Fibroblast of skin of abdomen (primary cell): ENCODE measurements around the gene AAK1.
"Not testable (repeated sequence)": the region's sequence is repeated elsewhere in the genome, so short reads cannot be mapped to it uniquely, and the experiment has no call there.

Experiments
- DNase-seq: peaks from one replicate; pipeline ENCODE4 v3.0.0-alpha.2; 2013

The AAK1 gene

DNA sequence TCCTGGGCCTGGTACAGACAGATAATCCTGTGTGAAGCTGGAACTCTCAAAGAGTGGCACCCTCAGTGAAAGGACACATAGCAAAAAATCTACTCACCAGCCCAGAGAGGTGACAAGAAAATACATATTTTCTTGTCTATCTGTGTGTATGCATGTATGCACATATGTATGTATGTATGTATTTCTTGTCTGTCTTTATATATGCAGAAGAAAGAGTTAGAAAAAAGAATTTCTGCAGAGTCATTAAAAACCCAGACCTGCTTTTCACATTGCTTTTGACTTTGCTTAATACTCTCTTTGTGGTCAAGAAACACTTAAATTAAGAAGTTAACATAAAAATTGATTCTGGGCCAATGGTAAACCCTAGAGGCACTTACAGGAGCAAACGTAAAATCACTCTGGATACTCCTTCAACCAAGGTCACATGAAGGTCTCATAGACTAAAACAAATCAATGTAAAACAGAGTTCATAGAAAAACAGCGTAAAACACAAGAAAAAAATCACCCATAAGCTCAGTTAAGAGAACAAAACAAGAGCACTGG is 16.5 kb upstream of the AAK1 start:
- no peak for DNase-seq

DNA sequence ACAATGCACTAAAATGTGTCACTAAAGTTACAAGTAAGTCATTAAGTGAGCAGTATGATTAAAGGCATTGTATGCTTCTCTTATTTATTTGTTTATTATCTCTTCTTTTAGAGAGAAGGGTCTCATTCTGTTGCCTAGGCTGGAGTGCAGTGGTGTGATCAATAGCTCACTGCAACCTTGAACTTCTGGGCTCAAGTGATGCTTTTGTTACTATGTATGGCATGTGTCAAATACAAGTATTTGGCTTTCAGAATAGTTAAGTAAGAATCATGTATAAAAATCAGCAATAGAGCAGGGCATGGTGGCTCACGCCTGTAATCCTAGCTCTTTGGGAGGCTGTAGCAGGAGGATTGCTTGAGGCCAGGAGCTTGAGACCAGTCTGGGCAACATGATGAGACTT is 15.8 kb upstream of the AAK1 start:
- DNase-seq: no peak

DNA sequence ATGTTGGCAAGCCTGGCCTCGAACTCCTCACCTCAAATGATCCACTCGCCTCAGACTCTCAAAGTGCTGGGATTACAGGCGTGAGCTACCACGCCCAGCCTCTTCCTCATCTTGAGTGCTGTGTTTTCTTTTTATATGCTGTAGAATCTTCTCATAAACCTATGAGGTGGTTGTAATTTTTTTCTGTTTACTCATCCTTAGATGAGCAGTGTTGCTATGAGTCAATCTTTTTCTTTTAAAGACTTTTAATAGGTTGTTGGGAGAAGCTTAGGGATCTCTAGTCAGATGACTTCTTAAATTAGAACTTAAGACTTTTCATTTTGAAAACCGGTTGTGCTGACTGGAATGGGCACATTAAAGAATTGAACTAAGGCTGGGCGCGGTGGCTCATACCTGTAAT is 8.7 kb upstream of the AAK1 start:
- DNase-seq: peak; percentile 84

DNA sequence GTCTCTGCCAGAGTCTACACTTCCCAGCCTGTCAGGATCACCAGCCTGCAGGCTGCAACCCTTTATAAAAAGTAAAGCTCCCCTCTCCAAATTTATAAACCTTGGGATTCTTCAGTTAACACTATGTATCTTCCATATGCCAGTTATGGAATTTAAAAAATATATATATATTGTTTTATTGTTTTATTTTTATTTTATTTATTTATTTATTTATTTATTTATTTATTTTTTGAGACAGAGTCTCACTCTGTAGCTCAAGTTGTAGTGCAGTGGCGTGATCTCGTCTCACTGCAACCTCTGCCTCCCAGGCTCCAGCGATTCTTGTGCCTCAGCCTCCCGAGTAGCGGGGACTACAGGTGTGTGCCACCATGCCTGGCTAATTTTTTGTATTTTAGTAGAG is 3.7 kb upstream of the AAK1 start:
- DNase-seq: not testable (repeated sequence)

DNA sequence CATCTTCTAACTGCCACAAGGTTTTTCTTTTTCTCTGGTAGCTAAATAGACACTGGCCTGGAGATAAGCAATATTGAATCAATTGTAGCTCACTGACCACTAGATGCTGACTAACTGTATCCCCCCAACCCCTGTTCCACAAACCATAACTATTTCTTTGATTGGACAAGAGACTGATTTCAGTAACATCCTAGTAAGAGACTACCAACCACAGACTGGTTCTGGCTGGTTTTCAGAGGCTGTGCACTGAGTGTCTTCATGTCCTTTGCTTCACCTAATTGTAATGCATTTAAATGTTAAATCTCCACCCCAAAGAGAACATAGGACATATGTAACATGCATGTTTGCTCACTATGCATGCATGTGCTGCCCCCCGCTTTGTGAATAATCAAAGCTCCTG is 3.2 kb upstream of the AAK1 start:
- no peak for DNase-seq

DNA sequence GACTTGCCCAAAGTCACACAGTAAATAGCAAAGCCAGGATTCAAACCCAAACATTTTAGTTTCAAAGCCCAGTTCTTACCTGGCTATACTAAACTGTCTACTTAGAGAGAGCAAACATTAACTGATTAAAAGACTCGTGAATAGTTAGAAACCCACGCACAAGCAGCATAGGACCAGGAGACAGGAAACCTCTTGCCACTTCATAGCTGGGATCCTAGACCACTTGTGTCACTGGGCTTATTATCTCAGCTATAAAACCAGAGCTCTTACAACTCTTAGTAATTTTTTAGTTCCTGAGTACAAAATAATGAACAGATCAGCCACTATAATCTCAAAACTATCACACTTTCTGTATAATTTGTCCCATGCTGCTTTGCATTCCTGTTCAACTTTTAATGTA is 2.4 kb upstream of the AAK1 start:
- no peak for DNase-seq

DNA sequence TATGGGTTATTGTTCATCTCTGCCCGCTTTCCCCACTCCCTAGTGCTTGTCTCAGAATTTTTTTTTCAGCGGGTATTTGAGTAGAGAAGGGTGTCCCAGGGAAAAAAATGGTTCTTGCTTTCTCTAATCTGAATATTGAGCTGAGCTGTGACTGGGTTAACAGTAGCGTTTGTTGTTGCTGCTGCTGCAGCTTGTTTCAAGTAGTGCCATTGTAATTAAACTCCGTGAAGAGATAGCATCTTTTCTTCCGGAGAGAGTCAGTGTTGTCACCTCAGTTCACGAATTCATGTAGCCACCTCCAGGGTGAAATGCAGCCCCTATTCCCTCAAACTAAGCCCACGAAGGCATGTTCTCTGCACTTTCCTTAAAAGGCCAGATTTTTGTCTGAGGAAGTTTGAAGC is 1.5 kb upstream of the AAK1 start:
- peak; percentile 16 for DNase-seq

DNA sequence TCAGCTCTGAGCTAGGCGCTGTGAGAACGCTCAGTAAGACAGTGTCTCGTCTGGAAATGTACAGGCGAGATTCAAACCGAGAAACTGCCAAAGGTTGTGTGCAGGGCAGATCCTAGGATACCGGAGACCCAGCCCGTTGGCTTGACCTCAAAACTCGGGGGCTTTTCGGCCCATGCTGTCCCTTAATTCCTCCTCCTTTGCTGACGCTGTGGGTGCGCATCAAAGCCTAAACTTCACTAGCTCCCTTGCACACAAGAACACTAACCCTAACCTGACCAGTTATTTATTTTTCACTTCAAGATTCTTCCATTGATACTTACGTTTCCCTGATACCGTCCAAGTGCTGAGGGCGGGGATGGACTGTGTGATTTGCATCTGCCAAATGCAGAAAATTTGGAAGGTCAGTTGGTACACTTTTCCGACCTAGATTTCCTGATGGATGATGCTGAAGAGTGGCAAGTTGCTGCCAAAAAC is 1.0 kb upstream of the AAK1 start:
- DNase-seq: no peak

DNA sequence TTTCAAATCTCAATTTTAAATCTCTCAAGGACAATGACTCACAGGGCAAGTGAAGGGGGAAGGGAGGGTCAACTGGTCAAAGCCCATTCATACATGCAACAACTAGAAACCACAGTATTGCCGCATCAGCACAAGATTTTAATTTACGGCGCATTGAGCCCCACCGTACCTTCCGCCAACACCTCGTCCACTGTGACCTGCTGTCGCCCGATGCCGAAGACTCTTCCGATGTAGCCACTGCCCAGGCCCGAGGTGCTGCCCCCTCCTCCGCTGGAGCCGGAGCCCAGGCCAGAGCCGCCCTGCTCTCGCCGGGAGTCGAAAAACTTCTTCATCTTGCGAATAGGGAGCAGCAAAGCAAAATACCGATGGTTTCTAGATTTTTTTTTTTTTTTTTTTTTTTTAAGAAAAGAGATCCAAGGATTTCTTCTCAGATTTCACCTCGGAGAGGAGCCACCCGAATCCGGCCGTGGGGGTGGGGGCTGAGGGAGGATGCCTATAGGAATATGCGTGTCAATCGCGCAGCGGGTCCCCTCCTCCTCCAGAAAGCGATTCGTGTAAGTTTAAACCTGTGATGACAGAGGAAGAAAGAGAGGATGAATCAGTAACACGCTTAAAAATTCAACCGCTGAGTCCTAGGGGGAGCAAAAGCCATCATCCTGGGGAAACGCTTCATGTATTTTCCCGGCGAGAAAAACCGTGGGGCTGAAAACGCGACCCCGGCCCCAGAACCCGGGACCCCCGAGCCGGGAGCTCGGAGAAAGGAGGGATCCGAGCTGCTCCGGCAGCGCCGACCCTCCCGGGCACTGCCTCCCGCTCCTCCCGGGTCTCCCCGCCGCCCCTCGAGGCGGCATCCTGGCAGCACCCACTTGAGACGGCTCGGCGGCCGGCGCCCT is 584 bp downstream of the AAK1 start:
- peak; percentile 91 for DNase-seq

DNA sequence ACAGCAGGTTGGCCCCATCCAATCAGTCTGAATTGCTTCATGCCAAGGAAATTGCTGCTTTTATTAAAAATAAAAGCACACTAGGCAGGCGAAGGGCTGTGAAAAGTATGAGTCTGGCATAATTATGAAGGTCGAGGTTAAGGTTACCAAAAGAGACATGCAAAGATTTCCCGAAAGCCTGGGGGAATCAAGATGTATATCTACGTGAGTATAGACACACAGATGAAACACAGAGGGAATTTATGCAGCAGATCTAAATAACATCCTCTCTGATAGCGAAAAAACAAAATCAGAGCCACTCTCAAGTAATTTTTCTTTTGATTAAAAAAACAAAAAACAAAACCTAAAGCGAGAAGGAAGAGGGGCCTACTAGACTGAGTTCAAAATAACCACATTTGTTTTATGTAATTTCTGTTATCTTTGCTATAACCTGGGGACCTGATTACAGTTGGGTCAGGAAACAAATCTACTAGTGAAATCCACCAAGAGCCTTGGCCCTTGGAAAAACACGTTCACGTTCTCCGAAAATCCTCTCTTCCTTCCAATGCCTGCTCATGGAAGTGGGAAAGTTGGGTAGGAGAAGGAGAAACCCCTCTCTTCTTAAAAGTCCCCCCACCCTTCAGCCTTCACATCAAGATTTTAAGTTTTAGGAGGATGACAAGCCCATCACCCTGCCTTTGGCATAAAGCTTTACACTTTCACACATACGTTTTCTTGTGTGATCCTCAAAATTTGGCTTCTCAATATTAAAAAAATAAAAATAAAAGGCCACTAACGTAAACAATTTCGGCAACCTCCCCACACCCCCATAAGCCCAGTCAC is 1.4 kb downstream of the AAK1 start:
- no peak for DNase-seq

DNA sequence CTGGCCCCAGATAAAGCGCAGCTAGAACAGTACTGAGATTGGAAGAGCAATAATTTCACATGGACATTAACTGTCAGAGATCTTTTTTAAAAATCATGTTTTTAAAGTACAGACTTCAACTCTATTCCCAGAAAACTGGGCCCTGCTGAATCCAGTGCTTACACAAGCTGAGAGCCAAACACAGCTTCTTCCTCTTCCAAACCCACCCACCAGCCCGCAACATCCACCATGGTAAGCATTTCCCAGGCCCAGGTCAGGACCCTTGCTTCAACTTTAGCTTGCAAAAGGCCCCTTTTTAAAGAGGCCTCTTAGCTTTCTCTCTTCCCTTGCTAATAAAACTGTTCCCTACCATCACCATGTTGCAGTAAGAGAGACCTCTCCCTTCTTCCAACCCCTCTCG is 2.1 kb downstream of the AAK1 start:
- no peak for DNase-seq

DNA sequence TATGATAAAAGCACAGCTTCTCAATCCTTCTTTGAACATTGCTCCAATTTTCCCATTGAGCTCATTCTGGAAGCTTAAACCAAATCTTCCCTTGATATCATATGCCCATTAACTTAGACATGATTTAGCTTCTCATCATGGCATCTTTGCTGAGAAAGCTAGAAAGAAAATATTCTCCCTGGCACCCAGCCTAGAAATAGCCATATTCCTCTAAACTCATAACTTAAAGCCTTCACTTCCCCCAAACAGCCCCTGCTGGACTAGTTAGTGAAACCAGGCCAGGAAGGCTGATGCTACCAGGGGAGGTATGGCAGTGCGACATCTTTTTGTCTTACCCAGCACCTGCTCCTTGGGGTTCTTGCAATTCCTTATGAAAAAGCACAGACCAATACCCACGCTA is 4.3 kb downstream of the AAK1 start:
- peak; percentile 42 for DNase-seq

DNA sequence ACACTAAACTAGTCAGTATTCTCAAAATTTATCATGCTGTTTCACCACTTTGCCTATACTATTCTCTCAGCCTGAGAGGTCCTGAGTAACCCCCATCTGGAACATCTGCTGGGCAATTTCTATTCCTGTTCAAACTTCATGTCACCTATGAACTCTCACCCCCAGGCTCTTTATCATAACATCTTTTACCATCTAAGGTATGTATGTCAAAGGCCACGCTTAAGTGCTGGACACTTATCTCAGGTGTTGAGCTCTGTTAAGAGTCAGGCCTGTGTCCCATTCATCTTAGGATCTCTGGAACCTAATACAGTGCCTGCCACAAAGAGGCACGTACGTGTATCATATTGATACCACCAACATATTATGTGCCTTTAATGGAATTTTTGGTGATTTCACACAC is 4.9 kb downstream of the AAK1 start:
- no peak for DNase-seq

DNA sequence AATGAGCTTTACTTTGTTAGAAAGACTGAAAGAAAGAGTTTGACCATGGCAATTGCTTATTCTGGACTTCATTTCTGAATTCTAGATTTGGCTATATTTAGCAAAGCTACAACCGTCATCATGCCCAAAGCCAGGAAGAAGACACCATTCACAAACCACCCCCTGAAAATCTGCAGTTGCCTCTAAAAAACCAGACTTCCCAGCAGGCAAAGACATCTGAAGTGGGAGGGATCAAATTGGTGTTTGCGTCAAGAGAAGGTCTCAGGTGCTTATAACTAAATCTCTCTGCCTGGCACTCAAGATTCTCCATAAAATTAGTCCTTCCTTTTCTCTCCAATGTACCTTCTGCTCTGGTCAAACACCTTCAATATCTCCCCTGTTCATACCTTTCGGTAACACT is 5.6 kb downstream of the AAK1 start:
- DNase-seq: no peak

DNA sequence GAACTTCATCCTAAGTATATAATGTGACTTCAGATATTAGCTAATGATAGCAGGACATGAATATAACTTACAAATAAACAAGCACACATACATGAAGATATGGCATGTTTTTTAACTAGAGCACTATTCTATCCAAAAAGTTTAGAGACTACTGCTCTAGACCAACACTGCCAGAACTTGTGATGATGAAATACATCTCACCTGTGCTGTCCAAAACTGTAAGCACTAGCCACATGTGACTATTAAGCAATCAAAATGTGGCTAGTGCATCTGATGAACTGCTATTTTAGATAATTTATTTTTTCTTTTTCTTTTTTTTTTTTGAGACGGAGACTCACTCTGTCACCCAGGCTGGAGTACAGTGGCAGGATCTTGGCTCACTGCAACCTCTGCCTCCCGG is 7.1 kb downstream of the AAK1 start:
- no peak for DNase-seq

DNA sequence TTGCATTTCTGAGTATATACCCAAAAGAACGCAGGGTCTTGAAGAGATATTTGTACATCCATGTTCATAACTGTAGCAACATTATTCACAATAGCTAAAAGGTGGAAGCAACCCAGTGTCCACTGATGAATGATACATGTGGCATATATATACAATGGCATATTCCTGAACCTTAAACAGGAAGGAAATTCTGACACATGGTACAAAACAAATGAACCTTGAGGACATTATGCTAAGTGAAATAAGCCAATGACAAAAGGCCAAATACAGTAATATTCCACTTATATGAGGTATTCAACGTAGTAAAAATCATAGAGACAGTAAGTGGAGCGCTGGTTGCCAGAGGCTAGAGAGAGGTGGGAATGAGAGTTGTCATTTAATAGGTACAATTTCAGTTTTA is 8.1 kb downstream of the AAK1 start:
- DNase-seq: no peak

DNA sequence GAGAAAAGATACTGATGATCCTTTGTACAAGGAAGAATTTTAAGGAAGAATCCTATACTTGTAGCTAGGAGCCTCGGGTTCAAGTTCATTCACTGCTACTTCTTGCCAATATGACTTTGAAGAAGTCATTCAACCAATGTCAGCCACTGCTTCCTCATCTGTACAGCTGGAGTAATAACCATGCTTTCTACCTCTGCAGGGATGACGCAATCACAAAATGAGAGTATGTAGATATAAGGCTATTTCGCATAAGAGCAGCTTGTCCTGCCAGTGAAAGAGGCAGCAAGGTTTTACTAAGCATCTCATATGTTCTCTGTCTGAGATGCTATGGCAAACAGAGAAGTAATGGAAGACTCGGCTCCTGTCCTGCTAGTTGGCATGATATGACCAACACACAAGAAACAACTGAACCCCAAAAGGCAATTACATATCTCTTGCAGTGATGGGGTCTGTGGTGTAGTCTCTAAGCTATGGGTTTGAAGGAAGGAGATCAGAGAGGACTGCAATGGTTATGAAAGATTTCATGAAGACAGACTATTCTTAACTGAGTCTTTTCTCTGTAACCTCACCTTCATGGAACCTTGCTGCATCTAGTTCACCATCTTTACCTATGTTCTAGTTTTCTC is 9.2 kb downstream of the AAK1 start:
- DNase-seq: no peak

DNA sequence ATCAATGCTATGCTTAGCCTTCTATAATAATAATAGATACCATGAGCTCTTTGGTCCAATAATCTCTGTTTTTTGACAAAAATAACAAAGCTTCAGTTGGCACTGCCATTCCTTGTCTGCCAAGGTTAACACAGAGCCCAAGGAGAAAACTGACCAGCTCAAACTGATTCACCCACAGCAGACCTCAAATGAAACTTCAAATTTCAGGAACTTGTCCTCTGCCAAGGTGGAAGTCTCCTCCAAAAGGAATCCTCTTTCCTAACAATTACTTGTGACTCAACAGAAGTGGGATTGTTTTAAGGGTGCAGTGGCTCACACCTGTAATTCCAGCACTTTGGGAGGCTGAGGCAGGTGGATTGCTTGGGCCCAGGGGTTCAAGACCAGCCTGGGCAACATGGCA is 12.1 kb downstream of the AAK1 start:
- no peak for DNase-seq

DNA sequence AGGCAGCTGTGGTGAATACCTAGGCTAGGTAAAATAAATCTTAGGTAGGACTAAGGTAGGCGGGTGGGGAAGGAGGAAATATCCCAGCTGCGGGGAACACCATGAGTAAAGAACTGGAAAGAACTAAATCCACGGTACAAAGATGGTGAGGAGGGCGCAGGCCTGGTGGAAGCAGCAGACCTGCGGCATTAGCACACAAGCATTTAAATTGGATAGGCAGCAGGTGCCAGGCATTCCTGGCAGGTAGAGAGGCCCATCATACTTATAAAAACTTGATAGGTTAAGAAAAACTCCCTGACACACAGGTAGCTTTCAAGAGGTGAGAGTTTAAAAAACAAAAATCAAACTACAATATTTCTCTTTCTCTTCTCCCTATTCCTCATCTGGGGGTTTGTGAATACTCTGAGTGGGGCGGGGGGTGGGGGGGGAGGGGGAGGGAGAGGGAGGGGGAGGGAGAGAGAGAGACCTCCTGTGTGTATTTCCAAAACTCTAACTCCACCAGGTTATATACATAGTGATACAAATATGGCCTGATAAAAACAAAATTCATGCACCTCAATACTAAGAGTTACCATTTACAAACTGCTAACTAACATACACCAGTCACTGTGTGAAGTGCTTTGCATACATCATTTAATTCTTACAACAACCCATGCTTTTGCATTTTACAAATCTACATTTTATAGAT is 13.5 kb downstream of the AAK1 start:
- DNase-seq: no peak

DNA sequence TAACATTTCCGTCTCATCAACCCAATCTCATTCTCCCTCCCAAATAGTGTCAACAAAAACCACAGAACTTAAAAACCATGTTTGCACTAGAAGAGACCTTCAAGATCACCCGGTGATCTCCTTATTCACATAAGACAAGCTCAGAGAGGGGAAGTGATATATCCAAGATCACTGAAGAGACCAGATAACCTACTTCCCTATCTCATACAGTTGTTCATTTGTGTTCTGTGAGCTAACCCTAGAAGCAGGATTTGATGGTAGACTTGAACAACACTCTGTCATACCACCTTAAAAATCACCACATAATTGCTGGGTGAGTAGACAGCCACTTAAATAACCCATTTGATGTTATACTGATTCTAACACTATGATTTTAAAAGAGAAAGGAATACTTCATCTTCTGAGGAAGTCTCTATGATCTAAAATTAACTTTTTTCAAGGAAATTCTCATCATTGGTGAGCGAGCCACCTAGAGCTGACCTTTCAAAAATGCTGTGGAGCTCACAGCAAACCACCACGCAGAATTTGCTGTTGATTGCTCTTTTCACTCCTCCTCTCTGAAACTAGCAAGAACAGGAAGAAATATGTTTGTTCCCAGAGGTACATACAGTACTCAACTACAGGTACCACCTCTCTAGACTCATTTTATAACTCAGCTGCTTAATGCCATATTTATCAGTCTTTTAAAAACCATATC is 15.1 kb downstream of the AAK1 start:
- DNase-seq: no peak

DNA sequence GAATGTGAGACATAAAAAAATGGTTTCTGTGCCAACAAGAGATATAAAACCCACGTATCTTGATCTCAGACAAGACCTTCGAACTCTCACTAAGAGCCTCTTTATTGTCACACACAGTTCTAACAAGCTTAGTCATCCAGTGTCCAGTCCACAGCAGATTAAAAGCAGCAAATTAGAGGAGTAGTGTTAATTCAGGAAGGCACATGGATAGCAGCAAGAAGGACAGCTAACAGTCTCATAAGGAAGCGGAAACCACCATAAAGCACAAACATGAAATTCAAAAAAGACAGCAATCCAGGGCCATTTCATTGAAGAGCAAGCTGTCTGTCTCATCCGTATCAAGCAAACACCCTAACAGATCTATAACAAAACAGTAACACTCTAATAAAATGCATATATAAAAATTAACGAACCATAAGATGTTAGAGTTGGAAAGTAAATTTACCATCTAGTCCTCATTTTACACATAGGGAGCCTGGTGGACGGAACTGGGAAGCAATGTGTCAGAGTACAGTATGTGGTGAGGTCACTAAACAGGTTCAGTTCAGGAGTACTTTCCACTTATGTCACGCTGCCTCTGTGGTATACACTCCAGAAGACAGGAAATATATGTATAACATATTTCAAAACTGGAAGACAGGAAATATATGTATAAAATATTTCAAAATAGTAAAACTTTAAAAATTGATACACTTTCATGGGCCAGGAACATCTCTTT is 18.3 kb downstream of the AAK1 start:
- no peak for DNase-seq
